Activated T-cell treated with anti-CD3 and anti-CD28 coated beads, Interleukin-2, amount 50 U/mL, for 48 hours (primary cell): ENCODE results near the gene MUC4.
"Not testable (repeated sequence)": the region's sequence is repeated elsewhere in the genome, so short reads cannot be mapped to it uniquely, and the experiment has no call there.

ENCODE experiments used
- DNase-seq, 2 experiments: peaks; one replicate each; pipeline ENCODE4 v3.0.0-alpha.2; 2020

MUC4 gene

DNA sequence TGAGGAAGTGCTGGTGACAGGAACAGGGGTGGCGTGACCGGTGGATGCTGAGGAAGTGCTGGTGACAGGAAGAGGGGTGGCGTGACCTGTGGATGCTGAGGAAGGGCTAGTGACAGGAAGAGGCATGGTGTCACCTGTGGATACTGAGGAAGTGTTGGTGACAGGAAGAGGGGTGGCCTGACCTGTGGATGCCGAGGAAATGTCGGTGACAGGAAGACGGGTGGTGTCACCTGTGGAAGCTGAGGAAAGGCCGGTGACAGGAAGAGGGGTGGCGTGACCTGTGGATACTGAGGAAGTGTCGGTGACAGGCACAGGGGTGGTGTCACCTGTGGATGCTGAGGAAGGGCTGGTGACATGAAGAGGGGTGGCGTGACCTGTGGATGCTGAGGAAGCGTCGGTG is 30.5 kb downstream of the MUC4 start:
- DNase-seq = not testable (repeated sequence)

DNA sequence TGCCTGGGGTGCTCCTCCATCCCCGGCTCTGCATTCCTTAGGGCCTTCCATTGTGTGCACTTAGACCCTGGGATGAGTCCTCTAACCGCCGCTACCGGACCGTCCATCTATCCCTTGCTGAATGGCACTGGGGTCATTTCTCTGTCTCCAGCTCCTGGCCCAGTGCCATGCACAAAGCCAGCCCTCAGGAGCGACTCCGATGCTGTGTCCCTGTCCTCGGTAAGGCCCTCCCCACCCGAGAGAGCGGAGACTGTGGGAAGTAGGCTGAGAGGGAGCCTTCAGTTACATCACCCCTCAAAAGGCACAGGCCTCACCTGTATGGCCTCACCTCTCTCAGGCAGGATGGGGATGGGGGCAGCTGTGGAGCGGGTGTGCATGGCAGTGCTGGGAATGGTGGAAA is 33.8 kb downstream of the MUC4 start:
- DNase-seq = no peak

DNA sequence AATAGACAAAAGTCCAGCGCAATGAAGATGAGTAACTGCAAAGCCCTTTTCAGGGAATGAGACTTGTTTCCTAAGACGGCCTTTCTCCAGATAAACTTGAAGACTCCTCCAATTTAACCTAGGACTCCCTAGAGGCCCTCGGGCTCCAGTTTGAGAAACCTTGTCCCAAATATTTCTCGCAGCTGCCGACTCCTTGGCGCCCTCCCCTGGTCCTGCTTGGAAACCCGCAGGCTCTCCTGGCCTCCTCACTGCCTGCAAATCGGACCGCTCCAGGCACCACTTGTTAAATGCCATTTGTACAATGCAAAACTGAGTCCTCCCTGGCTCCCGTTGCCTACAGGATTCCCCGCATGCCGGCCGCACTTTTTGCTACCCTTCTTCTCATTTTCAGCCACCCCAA is 36.8 kb downstream of the MUC4 start:
- peak; percentile 50 to 60 for DNase-seq

DNA sequence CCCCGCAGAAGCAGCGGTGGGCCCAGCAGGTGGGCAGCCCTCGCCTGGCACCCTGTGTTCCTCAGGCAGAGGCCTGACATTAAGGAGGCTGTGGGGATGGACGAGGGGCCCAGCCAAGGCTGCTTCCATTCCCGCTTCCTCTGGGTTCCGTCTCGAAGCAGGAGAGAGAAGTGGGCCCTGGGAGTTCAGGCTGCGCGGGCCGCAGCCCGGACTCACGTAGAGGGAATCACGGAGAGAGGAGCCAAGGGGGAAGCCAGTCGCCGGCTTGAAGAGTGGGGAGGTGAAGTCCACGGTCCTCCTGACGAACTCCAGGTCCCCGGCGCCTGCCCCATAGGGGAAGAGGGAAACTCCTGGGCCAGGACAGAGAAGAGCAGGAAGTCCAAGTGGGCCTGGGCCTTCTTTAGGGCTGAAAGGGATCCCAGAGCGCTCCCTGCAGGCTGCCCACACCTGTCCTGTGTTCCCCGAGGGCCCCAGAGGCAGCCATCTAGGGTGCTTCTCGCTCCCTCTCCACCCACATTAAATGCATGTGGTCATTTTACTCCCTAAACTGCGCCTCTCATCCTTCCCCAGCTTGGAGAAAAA is 37.7 kb downstream of the MUC4 start:
- no peak for DNase-seq

DNA sequence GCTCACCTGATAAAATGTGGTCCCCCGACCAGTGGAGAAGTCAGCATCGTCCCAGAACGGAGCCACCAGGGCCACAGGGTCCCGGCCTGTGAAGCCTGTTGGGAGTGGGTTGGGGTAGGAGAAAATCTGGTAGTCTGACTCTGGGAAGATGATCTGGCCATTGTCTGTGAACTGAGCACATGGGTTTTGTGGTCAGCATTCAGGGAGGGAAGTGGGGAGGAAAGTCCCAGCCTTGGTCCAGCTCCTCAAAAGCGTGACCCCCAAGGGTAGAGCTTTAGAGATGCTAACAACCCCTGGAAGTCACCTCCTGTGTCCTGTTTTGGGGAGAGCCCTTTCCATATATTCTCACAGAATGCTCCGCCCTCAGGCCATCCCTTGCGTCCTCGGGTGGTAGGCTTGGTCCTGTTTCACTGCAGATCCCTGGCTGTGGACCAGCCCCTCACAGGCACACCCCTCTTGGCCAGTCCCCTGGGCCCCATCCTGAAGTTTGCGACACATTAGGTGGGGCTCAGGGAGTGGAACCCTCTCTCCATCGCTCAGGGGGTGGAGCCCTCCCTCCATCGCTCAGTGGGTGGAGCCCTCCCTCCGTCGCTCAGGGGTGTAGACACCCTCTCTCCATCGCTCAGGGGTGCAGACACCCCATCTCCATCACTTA is 40.0 kb downstream of the MUC4 start:
- no peak for DNase-seq

DNA sequence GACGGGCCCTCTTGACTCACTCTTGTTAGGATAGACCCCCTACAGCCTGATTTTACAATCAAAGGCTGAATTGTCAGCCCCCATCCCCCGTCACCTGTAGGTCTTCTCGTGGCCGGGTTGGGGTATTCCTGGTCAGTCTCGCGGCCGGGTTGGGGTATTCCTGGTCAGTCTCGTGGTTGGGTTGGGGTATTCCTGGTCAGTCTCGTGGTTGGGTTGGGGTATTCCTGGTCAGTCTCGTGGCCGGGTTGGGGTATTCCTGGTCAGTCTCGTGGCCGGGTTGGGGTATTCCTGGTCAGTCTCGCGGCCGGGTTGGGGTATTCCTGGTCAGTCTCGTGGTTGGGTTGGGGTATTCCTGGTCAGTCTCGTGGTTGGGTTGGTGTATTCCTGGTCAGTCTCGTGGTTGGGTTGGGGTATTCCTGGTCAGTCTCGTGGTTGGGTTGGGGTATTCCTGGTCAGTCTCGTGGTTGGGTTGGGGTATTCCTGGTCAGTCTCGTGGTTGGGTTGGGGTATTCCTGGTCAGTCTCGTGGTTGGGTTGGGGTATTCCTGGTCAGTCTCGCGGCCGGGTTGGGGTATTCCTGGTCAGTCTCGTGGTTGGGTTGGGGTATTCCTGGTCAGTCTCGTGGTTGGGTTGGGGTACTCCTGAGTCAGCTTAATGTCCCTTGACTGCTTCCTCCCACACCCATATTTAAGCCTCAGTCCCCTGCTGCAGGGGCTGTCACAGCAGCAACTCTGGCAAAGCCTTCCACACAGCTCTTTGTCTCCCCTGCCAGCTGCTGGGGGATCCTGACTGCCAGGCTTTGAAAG is 40.7 kb downstream of the MUC4 start:
- DNase-seq = not testable (repeated sequence)

DNA sequence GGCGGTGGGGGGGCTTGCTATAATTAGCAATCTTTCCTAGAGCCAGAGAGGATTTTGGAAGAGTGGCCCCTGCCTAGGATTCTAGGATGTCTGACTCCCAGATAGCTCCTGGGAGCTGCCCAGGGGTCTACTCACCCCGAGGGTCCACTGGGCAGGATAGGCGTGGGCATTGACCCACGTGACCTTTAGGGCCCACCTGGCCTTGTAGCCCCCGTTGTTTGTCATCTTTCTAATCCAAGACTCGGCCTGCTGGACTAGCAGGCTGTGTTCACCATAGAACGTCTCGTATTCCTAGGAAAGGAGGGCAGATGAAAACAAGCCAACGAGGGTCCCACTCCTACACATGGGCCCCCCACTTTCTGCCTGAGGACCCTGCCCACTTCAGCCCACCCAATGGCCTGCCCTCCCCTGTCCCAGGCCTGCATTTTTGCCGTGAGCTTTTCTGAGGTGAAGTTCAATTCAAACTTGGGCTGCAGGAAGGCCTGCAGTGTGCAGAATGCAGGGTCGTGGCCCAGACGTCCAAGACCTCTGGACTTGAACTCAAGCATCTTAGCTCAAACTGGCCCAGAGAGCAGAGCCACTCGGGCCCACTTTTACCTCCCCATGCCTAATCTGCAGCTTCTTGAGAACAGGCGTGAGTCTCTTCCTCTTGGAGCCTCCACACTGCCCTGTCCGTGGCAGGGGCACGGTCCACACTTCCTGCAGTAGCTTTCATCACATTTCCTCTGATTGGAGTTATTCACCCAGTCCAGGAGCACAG is 41.5 kb downstream of the MUC4 start:
- no peak for DNase-seq

DNA sequence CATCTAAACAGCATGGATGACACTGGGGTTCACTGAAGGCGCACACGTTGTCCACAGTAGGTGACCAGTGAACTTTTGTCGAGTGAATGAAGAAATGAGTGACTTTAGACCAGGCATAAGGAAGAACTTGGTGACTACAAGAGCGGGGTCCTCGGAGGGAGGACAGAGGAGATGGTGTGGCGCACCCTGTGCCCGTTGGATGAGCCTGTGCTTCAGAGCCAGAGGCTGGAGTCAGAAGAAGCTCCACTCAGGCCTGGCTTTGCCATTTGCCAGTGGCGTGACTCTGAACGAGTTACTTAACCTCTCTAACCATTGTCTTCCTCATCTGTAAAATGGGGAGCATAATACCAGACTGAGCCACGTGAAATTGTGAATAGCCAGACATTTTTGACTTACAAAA is 42.2 kb downstream of the MUC4 start:
- no peak for DNase-seq

DNA sequence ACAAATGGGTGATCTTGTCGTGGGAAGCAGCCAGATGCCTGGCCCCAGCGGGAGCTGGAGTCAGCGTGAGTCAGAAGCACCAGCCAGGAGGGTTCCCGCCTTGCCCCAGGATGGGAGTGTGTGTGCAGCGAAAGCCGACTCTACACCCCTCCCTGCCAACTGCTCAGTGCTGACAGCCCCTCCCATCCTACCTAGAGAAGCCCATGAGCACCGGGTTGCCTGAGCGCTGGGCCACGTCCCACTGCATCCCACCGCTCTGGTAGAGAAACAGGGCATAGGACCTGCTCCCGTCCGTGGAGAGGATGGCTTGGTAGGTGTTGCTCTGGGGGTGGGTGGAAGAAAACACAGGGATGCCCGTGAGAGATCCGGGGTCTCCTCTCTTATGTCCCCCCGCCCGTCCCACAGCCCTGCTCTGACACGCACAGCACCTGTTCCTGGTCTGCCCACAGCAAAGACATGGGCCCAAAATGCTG is 42.9 kb downstream of the MUC4 start:
- DNase-seq = no peak

DNA sequence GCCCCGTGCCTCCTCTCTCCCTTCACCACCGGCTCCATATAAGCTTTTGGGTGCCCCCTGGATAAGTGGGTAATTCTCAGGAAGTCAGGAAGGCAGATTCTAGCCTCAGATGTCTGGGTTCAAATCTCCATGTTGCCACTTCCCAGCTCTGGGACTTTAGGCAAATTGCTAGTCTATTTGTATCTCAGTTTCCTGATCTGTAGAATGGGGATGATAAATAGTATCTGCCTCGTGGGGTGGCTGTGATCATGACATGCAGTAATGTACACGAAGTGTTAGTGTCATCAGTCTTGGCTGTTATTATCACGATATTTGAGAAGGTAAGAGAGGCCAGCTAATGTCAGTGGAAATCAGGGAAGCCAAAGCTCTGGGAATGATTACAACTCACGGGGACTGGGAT is 43.3 kb downstream of the MUC4 start:
- DNase-seq = no peak

DNA sequence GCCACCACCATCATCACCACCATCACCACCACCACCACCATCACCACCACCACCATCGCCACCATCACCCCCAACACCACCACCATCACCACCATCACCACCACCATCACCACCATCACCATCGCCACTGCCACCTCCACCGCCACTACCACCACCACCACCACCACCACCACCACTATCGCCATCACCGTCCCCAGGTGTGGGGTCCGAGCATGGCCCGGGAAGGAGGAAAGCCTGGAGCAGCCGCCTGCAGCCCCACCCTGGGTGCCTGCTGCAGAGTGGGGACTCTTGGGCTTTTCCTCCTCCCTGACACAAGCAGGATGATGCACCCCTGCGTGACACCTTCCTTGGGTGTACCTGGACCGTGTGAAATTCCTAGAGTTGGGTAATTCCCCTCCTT is 43.9 kb downstream of the MUC4 start:
- no peak for DNase-seq

DNA sequence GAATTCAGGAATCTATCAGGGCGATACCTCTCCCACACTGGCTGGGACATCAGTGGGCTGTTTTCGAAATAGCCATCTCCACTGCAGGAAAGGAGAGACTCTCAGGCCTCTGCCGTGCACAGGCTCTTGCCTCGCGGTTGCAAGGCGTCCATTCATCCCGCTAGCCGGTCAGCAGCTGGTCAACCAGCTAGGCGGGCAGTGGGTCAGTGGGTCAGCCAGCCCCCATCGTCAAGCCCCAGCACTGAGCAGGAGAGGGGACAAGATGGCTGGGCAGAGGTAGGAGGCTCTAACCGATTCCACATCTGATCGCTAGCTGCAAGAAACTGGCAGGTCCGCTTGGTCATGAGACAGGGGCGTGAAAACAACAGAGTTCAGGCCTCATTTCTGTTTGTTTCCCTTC is 45.1 kb downstream of the MUC4 start:
- DNase-seq = no peak

DNA sequence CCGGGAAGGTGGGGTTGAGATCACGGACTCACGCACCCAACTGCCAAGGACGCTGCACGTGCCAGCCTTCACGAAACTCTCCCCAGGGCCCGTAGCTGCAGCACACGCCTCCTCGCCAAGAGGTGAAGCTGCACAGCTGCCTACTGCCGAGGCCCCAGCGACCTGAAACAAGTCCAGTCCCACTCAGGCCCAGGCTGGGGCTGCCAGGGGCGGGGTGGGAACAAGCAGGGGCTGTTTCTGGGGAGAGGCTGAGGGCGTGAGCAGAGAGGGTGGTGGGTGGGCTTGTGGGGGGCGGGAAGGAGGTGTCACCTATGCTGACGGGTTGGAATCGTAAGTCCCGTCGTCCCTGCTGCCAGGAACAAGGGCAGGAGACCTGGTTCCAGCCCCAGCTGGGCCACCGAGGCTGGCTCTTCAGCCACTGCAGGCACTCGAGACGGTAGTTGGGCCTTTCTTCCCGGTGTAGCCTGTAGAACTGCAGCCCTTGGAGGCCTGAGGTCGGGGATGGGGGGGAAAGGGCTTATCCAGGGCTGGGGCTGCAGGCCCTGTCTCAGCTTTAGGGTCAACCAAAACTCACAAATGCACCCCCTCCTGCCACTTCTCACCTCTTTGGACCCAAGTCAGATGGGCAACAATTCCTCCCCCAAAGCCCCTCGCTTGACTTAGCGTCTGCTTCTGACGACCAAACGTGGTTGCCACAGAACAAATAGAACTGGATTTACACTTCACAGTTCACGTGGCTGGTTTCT is 46.6 kb downstream of the MUC4 start:
- no peak for DNase-seq

DNA sequence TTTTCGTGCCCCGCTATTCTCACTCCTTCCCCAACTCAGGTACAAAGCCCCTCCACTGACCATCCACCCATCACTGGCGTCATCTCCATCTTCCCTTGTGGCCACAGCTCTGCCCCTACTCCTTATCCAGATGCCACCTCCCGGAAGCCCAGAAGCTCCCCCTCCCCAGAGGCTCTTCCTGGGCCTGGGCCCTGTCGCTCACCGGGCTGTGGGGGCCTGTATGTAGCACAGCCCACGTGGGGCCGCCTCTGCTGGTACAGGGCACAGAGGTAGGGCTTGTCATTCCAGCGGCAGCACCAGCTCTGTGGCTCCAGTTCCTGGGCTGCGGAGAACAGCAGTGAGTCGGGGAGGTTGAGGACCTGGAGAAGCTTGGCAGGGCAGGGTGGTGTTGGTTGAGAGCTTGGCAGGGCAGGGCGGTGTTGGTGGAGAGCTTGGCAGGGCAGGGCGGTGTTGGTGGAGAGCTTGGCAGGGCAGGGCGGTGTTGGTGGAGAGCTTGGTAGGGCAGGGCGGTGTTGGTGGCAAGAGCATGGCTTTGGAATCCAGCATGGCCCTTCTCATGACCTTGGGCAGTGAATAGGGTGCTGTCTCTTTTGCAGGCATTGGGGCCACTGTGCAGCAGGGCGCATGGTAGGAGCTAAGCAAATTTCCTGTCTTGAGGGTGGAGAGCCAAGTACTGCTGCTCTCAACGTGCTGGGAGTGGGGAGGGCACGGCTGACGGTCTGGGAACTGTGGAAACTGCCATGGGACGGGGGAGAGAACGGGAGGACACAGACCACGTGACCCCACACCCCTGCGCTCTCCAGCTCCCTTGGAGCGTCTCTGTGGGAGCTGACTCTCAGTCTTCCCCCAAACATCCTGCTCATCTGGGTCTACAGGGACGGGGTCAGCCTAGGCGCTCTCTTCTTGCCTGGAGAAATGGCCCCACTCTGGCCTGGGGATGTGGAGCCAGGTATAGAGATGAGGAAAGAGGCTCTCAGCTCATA is 47.6 kb downstream of the MUC4 start:
- DNase-seq = no peak

DNA sequence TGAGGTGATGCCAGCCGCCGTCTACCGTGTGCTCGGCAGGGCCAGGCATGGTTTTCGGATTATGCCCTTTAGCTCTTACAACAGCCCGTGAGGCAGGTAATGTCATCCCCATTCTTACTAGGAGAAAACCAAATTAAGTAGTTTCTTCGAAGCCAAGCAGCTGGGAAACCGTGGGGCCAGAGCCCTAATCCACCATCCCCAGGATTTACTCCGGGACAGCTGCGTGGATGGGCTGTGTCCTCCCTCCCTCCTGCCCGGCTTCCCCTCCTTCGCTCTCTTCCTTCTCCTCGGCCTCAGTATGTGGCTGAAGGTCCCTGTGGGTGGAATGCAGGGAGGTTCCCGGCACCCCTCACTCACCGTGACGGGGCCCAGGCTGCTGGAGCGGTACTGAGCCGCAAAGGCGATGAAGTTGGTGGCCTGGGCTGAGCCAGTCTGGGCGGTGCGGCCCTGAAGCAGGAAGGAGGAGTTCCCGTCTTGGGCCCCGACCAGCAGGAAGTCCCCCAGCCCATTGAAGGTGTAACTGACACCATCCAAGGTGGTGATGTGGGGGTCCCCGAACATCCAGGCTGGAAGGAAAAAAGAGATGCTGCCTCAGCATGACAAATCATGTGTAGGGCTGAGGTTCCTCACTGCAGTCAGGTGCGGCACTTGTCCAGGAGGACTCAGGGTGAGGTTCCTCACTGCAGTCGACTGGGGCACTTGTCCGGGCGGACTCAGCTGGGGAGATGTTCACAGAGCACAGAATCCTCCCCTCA is 48.5 kb downstream of the MUC4 start:
- no peak for DNase-seq

DNA sequence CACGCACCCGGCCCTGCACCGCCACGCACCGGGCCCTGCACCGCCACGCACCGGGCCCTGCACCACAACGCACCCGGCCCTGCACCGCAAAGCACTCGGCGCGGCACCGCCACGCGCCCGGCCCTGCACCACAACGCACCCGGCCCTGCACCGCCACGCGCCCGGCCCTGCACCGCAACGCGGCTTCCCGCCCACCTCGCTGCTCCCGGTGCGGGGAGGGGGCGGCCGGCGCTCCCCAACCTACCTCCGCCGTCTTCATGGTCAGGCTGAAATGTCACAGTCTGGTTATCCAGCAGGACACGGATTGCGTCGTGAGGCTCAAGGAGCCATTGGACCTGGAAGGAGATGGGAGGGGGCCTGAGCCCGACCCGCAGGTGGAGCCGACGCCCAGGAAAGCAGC is 49.1 kb downstream of the MUC4 start:
- no peak for DNase-seq

DNA sequence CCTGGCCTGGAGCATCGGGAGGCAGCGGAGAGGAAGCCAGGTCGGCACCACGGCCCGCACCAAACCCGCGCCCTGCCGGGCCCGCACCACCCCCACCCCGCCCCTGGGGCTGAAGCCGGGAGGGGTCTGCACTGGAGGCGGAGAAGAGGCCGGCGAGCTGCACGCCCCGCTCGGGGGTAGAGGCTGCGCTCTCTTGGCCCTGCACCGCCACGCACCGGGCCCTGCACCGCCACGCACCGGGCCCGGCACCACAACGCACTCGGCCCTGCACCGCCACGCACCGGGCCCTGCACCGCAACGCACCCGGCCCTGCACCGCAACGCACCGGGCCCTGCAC is 49.5 kb downstream of the MUC4 start:
- DNase-seq = no peak

DNA sequence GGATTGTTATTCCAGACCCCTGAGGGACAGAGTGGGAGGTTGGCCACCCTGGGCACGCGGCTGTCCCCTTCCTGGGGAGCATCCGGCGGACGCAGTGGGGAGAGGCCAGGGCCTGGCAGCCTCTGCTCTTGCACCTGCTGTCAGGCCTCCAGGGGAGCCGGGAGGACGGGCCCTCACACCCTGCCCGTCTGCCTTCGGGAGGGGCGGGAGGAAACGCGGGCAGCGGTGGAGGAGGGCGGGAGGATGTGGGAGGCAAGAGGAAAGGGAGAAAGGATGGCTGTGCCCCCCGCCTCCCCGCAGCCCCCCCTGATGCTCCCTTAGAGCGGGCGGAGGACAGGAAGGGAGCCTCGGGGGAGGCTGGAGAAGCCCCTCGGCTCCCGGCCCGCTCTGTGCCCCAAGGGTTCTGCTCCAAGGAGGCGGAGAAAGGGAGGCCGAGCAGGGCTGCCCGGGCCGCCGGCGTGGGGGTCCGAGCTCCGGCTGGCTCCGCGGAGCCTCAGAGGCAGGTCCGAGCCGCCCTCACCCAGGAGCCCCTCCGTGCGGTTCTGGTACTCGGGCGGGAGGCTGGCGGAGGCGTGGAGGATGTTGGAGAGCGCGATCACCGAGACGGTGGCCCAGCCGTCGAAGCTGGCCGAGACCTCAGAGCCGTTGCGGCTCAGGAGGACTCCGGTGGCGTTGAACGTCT is 50.0 kb downstream of the MUC4 start:
- no peak for DNase-seq

DNA sequence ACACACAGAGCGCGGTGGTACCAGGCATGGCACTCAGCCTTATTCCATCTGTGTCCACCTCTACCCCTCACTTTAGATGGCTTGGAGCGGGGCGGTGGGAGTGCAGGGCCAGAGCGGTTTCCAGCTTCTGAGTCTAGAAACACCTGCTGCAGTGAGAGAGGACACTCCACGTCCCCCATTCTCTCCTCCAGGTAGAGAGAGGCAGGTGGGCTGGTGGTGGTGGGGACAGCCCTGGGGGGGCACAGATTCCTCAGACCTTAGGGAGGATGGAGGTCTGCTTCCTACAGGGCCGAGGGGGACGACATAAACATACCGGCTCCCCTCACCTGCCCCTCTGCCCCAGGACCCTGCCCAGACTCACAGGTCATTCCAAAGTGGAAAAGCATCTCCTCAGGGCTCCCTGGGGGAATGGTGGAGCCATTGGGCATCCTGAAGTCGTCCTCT is 50.6 kb downstream of the MUC4 start:
- no peak for DNase-seq
